GM12872 (cell line): ENCODE measurements around the gene SLC25A51.

Experiments used
- CTCF ChIP-seq: IDR thresholded peaks from 3 replicates; pipeline ENCODE4 v1.5.1; 2011; ENCODE audit warnings: low read depth, mild to moderate bottlenecking, low read length, moderate library complexity; ENCODE audit not compliant: insufficient read depth

Gene SLC25A51

GRCh38 chr9:37862530-37862929 lies 41.4 kb downstream of the SLC25A51 start:
- TF ChIP-seq CTCF: no peak

GRCh38 chr9:37859043-37859442 lies 44.9 kb downstream of the SLC25A51 start:
- peak; percentile 24; the same call in 1 of the 3 replicates for TF ChIP-seq CTCF

- no peak for TF ChIP-seq CTCF
Observed at GRCh38 chr9:37856551-37856950, 47.4 kb downstream of the SLC25A51 start.

- no peak for TF ChIP-seq CTCF
Observed at GRCh38 chr9:37852222-37852621, 51.7 kb downstream of the SLC25A51 start.

- TF ChIP-seq CTCF: no peak
Observed at GRCh38 chr9:37840560-37841194, 63.2 kb downstream of the SLC25A51 start.

GRCh38 chr9:37839496-37840461 lies 64.1 kb downstream of the SLC25A51 start:
- no peak for TF ChIP-seq CTCF
